AG04450 (cell line): ENCODE results near the gene NOL4L. TPM values are rescaled to one million over a fixed set of nuclear protein-coding genes. Genes with fewer than 3 reads are reported as not detected.
"Not testable (repeated sequence)": the region's sequence is repeated elsewhere in the genome, so short reads cannot be mapped to it uniquely, and the experiment has no call there.

Experiments
- CTCF ChIA-PET: fragments of 300-600, 350-600 bp; formaldehyde crosslinking; extraction: SDS; loops from one replicate; lab custom pipeline; 2022; ENCODE audit warnings: antibody characterized with exemption, inconsistent platforms; lab: Charles Lee
- POLR2A ChIA-PET: fragments of 350-600 bp; formaldehyde crosslinking; extraction: SDS; loops from one replicate; lab custom pipeline; 2021; ENCODE audit warnings: antibody characterized with exemption, inconsistent platforms; lab: Yijun Ruan, JAX
- DNase-seq: peaks from one replicate; pipeline ENCODE4 v3.0.0-alpha.2; 2011; ENCODE audit warnings: low read depth, low spot score
- H3K27ac ChIP-seq: one replicate; pipeline ENCODE4 v1.5.1; 2012; ENCODE audit warnings: low read depth, low read length, control low read depth
- H3K27me3 ChIP-seq: one replicate; pipeline ENCODE4 v1.6.0; 2012; ENCODE audit warnings: low read length; ENCODE audit not compliant: control insufficient read depth, insufficient read depth
- H3K4me3 ChIP-seq: 2 replicates; pipeline ENCODE4 v1.5.1; 2011; ENCODE audit warnings: mild to moderate bottlenecking, low read depth, low read length, control low read depth
- H3K9me3 ChIP-seq: 2 replicates; pipeline ENCODE4 v1.5.1; 2012; ENCODE audit warnings: low read length; ENCODE audit not compliant: control insufficient read depth, insufficient read depth
- polyA plus RNA-seq: library from polyadenylated mRNA; depleted of rRNA; stranded (reverse); fragments of >200 nt; gene quantifications from 2 replicates; pipeline ENCODE4 v1.2.3, GENCODE V29; 2011
- TF ChIP-seq, protein P1 (sequence below): IDR thresholded peaks from 2 replicates; pipeline ENCODE4 v1.5.1; 2011; ENCODE audit warnings: low read depth, low read length, control low read depth, inconsistent platforms

The NOL4L gene
- polyA plus RNA-seq, 1 experiment, result 6.7 TPM

DNA sequence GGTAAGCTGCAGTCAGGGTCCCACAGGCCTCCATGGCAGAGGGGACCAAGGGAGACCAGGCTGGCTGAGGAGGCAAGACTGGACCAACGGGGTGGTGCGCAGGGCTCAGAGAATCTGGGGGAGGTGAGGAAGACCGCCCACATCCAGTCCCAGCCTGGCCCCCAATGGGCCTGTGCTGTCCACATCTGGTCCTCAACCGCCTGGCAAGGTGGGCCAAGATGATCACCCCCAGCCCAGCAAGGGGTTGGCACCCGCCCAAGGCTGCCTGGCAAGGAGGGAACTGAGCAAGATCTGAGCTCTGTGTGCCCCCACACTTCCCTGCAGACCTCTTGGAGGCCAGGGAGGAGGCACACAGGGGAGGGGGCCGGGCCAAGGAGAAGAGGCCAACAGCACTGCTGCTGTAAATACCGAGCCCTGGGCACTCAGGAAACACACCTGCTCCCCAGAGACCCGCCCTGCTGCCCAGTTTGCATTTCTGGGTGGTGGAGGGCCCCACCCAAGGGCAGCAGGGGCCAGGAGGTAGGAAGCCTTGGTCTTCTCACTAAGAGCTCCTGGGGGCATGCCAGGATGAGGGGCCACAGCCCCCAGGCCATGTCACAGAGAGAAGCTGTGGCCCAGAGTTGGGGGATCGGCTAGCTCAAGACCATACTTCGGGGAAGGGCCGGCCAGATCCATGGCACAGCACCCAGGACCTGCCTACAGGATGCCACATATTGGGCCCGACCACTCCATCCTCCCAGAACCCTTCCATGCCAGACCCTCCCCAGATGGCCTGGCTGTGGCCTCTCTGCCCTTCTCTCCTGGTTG is 117.4 kb downstream of the NOL4L start:
- Histone ChIP-seq H3K27me3 (no peaks in the 10 kb centered on the region), H3K9me3 (no peaks in the 10 kb centered on the region; the same call in 1 of the 2 replicates), H3K27ac (no peak overlapping the region), H3K4me3 (no peak overlapping the region)
- DNase-seq, result no peak
- ChIA-PET POLR2A (no interaction called here), CTCF (interaction anchor here (0.9 to 1.5 kb wide), 2 partner anchors 10 to 184 kb away, joined by 3 read pairs; no protein-coding TSS in a partner anchor)
- TF ChIP-seq, protein P1, sequence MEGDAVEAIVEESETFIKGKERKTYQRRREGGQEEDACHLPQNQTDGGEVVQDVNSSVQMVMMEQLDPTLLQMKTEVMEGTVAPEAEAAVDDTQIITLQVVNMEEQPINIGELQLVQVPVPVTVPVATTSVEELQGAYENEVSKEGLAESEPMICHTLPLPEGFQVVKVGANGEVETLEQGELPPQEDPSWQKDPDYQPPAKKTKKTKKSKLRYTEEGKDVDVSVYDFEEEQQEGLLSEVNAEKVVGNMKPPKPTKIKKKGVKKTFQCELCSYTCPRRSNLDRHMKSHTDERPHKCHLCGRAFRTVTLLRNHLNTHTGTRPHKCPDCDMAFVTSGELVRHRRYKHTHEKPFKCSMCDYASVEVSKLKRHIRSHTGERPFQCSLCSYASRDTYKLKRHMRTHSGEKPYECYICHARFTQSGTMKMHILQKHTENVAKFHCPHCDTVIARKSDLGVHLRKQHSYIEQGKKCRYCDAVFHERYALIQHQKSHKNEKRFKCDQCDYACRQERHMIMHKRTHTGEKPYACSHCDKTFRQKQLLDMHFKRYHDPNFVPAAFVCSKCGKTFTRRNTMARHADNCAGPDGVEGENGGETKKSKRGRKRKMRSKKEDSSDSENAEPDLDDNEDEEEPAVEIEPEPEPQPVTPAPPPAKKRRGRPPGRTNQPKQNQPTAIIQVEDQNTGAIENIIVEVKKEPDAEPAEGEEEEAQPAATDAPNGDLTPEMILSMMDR, result no peak

DNA sequence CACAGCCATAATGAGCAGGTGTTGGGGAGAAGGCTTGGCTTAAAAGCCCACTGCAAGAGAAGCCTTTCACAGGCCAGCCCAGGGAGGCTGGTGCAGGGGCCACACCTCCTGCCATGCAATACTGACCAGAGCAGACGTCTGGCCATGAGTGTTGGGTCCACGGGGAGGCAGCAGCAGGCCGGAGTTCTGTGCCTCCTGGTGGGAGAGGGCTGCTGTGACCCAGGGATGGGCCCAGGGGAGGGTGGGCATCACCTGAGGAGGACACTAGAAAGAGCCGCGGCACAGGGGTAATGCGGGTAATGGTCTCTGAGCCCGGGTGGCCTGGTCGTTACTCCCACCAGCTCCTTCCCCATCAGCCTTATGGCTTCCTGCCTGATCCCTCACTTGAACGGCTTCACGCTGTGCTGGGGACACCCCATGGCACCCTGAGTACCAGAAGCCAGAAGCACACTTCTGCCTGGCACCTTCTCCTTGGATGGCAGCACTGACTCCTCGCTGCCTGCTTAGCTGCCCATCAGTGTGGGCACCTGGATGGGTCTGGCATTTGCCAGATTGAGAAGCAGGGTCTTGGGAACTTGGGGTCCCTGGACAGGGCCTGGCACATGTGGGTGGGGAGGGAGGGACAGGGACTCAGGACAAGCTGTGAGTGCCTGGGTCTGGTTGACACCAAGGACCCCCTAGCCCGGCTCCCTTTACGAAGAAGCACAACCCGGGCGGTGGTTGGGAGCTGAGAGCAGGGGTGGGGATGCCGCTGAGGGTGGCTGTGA is 118.2 kb downstream of the NOL4L start:
- CTCF ChIA-PET, result interaction anchor here (0.9 to 1.5 kb wide), 2 partner anchors 9 to 184 kb away, joined by 3 read pairs; no protein-coding TSS in a partner anchor
- H3K27ac ChIP-seq, result peak overlapping the region; percentile 11
- POLR2A ChIA-PET, result no interaction called here
- TF ChIP-seq, protein P1, result no peak
- H3K27me3 ChIP-seq, result no peaks in the 10 kb centered on the region
- no peaks in the 10 kb centered on the region; the same call in 1 of the 2 replicates for H3K9me3 ChIP-seq
- DNase-seq, result no peak
- H3K4me3 ChIP-seq, result no peak overlapping the region

DNA sequence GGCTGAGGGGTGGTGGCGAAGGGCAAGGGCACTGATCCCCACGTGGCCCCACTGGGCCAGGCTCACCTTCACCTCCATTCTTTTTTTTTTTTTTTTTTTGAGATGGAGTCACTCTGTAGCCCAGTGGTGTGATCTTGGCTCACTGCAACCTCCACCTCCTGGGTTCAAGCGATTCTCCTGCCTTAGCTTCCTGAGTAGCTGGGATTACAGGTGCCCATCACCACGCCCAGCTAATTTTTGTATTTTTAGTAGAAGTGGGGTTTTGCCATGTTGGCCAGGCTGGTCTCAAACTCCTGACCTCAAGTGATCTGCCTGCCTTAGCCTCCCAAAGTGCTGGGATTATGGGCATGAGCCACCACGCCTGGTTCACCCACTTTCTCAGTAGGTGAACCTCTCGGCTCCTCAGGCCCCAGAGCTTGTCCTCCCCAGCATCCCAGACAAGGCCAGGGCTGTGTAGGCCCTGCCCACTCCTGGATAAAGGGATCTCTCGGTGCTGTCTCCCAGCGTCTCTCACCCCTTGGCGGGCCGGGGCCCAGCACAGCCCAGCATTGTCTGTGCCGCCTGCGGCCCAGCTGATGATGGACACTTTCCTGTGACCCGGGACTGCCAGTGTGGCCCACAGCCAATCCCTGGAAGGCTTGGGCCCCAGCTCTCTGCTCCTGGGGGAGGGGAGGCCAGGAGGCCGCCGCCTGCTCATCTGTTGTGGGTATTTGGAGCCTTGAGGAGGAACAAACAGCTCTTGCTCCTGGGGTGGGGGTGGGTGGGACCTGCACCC is 119.0 kb downstream of the NOL4L start:
- H3K27me3 ChIP-seq, H3K4me3 ChIP-seq, POLR2A ChIA-PET, H3K9me3 ChIP-seq, DNase-seq, CTCF ChIA-PET: not testable (repeated sequence)
- peak overlapping the region; percentile 81 for H3K27ac ChIP-seq

DNA sequence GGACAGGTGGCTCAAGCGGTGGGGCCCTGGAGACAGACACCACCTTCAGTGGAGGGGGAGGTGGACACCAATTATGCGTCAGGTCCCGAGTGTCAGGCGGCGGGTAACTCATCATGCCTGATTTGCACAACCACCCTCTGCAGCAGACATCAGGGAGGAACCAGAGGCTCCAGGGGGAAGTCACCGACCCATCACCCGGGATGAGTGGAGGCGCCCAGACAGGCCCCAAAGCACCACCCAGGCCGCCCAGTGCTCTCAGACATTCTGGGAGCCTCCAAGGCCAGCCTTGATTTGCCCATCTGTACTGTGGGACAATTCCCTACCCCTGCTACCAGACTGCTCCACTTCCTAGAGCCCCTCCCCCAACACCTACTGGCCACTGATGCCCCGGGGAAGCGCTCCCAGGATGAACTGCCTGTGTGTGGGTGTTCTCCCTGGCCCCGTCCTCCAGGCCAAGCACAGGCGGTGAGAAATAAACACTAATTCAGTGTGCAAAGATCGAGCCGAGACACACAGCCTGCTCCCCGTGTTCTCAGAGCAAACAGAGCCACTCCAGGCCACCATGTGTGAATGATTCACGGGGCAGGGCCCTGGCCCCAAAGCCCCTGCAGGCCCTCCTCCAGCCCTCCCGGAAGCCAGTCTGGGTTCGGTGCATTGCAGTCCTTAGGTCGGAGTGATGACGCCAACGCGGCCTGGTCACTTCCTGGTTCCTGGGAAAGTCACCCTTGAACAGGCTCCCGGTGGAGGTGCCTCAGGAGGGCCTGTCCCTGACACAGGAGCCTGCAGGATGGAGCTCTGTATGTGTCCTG is 119.8 kb downstream of the NOL4L start:
- Histone ChIP-seq H3K4me3 (no peak overlapping the region), H3K27me3 (no peaks in the 10 kb centered on the region), H3K9me3 (no peaks in the 10 kb centered on the region; the same call in 1 of the 2 replicates), H3K27ac (peak overlapping the region; percentile 81)
- TF ChIP-seq, protein P1, result no peak
- CTCF ChIA-PET, result no interaction called here
- no peak for DNase-seq
- POLR2A ChIA-PET, result no interaction called here
